Activated CD8-positive, alpha-beta memory T cell treated with anti-CD3 and anti-CD28 coated beads, Interleukin-2, amount 50 U/mL, for 24 hours (primary cell): Measurements from ENCODE around the gene SLC25A24.
"Not testable (repeated sequence)": the region's sequence is repeated elsewhere in the genome, so short reads cannot be mapped to it uniquely, and the experiment has no call there.

Experiments
- DNase-seq: peaks from one replicate; pipeline ENCODE4 v3.0.0-alpha.2; 2020; ENCODE audit errors: extremely low read depth

The SLC25A24 gene

DNA sequence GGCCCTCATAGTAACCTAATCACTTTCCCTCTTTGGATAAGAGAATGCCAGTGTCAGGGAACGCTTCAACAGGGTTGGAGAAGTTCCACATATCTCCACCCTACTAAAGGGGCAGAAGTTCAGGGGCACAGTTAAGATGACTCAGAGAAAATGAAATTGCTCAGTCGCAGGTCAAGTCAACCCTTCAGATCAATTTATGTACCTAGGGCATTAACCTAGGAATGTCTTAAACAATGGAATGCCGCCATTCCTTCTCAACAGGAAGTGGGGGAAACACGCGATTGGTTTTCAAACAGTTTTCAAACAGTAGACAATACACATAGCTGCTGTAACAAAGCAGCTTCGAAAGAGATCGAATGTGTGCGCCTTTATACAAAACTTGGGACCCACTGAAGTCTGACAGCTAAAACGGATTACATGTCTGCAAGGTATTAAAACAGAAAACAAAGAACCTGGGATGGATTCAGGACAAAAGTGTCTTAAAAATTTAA, 897 bp downstream of the SLC25A24 start:
- no peak for DNase-seq

GRCh38 chr1:108194051-108194450, 6.1 kb downstream of the SLC25A24 start:
- no peak for DNase-seq

DNA sequence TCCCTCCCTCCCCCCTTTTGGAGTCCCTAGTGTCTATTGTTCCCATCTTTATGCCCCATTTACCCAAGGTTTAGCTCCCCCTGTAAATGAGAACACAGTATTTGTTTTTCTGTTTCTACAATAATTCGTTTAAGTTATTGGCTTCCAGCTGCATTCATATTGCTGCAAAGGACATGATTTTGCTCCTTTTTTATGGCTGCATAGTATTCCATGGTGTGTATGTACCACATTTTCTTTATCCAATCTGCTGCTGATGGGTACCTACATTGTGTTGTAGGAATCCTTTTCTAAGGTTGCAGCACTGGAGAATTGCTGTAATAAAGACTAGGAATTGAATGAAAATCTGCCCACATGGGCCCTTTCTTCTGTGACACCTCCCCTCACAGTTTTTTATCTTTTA, 6.8 kb downstream of the SLC25A24 start:
- DNase-seq, result no peak

DNA sequence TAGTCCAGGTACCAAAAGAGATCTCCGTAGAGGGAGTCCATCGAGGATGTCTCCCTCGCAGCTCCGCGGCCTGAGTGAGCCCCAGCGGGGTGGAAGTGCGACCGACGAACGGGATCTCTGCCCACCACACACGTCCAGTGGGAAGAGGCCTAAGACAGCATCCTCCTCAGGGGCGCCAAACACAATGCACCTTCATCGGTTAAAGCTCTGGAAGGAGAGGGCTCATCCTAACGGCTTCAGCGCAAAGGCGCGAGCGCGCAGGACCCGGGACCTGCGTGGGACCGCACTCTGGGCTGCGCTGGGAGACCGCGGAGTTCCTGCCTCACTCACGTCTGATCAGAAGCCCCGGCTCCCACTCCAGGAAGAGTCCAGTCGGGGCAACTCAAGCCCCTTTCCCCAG, 7.6 kb downstream of the SLC25A24 start:
- no peak for DNase-seq

DNA sequence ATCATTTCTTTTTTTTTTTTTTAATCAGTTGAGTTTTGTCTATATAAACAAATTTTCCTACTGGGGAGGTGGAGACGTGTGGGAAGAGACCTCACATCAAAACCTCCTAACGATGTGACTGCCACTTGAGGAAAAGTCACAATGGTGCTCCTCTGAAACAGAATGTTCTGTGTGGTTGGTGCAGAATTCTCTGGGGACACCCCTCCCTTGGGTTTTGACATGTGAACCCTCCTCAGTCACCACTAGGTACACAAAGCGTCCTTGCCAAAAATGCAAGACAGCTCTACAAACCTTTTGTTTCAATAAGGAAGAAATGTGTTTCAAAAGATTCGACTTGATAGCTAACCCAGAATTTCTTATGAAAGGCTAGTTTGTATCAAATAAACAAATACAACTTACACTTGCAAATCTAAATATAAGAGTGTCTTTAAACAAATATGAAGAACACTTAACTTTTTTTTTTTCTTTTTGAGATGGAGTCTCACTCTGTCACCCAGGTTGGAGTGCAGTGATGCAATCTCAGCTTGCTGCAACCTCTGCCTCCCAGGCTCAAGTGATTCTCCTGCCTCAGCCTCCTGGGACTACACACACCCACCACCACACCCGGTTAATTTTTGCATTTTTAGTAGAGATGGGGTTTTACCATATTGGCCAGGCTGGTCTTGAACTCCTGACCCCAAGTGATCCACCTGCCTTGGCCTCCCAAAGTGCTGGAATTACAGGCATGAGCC, 9.3 kb downstream of the SLC25A24 start:
- DNase-seq, result no peak

DNA sequence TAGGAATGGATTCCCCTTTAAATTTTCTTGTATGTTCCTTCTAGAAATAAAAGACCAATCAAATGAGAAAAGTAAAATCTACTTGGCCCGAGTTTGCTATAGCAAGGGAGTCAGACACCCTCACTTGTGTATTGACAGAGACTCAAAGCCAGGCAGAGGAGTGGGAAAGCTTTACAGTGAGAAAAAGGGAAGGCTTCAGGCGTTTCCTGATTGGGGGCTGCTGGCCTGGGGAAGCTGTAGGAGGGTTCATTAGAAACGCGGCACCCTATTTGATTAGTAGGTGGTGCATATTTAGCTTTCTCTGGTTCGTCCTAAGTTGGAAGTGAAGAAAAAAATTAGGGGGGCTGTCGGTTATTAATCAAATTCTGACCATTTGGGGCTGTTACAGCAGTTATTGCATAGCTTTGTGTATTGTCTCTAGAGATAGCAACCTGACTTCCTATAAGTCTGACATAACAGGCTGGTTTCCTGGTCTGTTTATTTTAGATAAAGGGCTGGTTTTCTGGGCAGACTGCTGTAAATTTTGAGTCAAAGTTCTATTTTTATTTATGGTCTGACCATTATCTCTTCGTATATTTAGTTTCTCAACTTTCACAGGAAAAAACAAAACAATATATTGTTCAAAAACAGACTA, 10.0 kb downstream of the SLC25A24 start:
- DNase-seq, result no peak

DNA sequence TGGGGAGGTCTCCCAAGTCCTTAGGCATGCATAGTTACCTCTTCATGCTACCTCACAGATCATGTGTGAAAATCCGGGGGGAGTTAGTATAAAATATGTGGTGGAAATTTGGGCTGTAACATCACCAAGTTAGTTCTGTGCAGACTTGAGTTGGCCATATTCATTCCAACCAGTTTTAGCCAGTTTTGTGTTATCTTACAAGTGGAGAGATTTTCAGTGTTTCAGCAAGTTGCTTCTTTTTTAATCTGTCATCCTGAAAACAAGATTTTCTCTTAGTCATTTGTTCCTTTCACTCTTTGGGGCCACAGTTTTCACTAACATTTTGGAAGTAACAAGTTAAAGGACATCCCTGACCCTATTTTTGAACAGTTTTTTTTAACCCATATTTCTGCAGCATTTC, 11.3 kb downstream of the SLC25A24 start:
- no peak for DNase-seq

DNA sequence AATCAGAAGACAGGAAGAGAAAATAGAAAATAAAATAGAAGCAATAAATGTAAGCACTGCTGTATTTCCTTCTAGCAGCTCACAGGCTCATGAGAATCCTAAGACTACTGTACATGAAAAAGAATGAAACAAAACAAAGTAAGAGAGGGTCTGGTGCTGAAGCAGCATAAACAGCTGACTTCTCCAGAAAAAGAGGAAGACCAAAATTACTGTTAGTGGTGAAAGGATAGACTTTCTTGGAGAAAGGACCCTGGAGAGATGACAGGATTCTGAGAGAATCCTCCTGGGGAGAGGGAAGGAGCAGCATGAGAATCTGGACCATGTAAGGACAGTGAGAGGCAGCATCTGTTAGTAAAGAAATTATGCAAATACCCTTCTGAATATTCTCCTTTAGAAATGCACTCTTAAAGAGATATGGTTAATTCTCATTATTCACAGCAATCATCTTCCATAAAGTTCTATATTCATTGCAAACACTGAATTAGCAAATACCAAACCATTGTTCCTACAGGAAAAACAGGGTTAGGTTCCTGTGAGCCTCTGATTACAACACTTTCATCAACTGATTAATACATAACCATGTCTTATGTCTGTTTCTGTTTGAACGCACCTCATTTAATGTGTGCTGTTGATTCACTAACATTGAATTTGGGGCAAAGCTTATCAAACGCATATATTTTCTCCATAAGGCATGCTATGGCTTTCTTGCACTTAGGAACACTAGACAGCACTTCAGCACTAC, 17.0 kb downstream of the SLC25A24 start:
- no peak for DNase-seq

- DNase-seq, result no peak
Measured at GRCh38 chr1:108179018-108179417, 21.1 kb downstream of the SLC25A24 start.

DNA sequence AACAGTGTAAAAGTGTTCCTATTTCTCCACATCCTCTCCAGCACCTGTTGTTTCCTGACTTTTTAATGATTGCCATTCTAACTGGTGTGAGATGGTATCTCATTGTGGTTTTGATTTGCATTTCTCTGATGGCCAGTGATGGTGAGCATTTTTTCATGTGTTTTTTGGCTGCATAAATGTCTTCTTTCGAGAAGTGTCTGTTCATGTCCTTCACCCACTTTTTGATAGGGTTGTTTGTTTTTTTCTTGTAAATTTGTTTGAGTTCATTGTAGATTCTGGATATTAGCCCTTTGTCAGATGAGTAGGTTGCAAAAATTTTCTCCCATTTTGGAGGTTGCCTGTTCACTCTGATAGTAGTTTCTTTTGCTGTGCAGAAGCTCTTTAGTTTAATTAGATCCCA, 37.7 kb downstream of the SLC25A24 start:
- not testable (repeated sequence) for DNase-seq

DNA sequence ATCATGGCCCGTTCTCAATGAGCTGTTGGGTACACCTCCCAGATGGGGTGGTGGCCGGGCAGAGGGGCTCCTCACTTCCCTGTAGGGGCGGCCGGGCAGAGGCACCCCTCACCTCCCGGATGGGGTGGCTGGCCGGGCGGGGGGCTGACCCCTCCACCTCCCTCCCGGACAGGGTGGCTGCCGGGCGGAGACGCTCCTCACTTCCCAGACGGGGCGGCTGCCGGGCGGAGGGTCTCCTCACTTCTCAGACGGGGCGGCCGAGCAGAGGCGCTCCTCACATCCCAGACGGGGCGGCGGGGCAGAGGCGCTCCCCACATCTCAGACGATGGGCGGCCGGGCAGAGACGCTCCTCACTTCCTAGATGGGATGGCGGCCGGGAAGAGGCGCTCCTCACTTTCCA, 40.2 kb downstream of the SLC25A24 start:
- DNase-seq, result not testable (repeated sequence)

GRCh38 chr1:108158893-108159453, 41.2 kb downstream of the SLC25A24 start:
- no peak for DNase-seq

DNA sequence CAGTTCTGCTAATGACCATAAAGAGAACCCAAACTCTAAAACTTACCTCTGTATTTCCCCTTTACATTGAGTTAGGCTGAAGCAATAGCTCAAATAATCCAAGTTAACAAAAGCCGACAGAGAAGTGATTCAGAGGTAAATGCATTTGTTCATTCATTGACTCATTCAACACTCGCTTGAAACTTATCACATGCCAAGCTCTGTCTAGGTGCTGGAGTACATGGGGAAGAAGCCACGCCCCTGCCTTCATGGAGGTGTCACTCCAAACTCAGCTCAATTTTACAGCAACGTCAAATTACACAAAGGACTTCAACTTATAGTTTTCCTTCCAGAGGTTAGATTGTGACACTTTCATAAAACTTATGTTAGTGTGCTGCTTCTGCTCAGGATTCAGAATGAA, 45.8 kb downstream of the SLC25A24 start:
- no peak for DNase-seq

- no peak for DNase-seq
Measured at GRCh38 chr1:108152782-108153222, 47.3 kb downstream of the SLC25A24 start.

DNA sequence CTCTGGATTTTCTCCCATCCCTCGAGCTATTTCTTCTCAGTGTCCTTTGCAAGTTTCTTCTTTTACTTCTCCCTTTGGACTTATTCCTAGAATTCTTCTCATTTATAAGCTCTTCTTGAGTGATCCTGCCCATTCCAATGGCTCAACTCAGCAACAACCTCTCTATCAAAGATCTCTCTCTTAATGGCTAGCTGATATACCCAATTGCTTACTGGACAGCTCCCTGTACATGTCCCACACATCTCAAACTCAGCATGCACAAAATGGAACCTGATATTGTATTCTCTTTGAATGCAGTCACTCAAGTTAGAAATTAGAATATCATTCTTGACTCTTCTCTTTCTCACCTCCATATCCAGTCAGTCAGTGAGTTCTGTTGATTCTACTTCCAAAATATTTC, 48.6 kb downstream of the SLC25A24 start:
- no peak for DNase-seq

- no peak for DNase-seq
Measured at GRCh38 chr1:108149796-108150467, 50.2 kb downstream of the SLC25A24 start.

DNA sequence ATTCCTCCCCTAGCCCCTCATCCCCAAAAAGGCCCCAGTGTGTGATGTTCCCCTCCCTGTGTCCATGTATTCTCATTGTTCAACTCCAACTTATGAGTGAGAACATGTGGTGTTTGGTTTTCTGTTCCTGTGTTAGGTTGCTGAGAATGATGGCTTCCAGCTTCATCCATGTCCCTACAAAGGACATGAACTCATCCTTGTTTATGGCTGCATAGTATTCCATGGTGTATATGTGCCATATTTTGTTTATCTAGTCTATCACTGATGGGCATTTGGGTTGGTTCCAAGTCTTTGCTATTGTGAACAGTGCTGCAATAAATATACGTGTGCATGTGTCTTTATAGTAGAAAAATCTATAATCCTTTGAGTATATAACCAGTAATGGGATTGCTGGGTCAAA, 55.6 kb downstream of the SLC25A24 start:
- DNase-seq, result not testable (repeated sequence)

DNA sequence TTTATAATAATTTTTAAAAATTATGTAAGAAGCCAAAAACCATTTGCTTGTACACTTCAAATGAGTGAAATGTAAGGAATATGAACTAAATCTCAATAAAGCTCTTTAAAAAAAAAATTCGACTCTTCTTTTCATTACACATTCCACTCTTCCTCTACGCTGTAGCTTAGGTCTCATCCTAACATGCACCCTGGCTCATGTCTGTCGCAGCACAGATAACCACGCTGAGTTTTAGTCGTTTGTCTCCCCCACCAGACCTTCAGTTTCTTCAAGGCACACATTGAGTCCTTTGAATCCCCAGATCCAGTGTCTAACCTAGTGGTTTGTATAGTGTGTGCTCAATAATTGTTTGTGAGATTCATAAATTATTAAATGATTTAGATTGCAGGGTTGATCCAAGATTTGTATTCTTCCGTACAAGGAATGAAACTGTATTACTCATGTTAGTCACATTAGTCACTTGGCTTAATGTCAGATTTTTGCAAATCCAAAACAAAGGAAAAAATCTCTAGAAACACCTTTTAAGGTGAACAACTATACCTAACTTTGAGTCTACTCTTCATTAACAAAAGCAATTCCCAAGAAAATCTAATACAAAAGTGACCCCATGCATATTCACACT, 57.3 kb downstream of the SLC25A24 start:
- no peak for DNase-seq

DNA sequence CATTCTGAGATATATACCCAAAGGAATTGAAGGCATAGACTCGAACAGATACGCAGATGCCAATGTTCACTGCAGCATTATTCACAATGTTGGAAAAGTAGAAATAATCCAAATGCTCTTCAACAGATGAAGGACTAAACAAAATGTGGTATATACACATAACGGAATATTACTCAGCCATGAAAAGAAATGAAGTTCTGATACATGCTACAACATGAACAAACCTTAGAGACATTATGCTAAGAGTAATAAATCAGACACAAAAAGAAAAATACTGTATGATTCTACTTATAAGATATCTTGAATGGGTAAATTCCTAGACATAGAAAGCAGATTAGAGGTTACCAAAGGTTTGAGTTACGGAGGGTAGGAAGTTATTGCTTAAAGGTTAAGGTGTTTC, 57.9 kb downstream of the SLC25A24 start:
- DNase-seq, result no peak

DNA sequence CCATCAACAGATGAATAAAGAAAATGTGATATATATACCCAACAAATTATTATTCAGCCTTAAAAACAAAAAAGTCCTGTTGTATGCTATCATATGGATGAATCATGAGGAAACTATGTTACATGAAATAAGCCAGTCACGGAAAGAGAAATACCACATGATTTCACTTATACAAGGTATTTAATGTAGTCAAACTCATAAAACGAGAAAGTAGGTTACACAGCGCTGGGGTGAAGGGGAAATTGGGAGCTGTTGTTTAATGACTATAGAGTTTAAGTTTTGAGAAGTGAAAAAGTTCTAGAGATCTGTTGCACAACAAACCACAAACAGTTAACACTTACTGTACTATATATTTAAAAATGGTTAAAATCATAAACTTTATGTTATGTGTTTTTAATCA, 58.5 kb downstream of the SLC25A24 start:
- no peak for DNase-seq

- DNase-seq, result no peak
Measured at GRCh38 chr1:108140936-108141335, 59.2 kb downstream of the SLC25A24 start.
